T-cell (primary cell): Measurements from ENCODE around the gene AGBL5. TPM values are rescaled to one million over a fixed set of nuclear protein-coding genes. Genes with fewer than 3 reads are reported as not detected.

Experiments
- ATAC-seq, 4 experiments: fragments of 200-7000 bp in 3 of 4; fragments of 150-1000 bp in 1 of 4; cut with Tn5 transposase; replicated peaks in 1 of 4; 1 replicate in 3 of 4; 2 replicates in 1 of 4; pipeline ENCODE4 v1.10.0; 2021; ENCODE audit warnings: moderate library complexity in 3 of 4, mild to moderate bottlenecking in 2 of 4, moderate number of reproducible peaks in 1 of 4
- CTCF ChIA-PET, 2 donors: fragments of 300-600 bp; sonication (Branson Sonifier 250); formaldehyde crosslinking; loops; one replicate each; lab custom pipeline; 2022; ENCODE audit warnings: antibody characterized with exemption in 2 of 2; lab: Charles Lee
- POLR2A ChIA-PET, 2 donors: fragments of 300-600 bp; sonication (Branson Sonifier 250); formaldehyde crosslinking; loops; one replicate each; lab custom pipeline; 2022; ENCODE audit warnings: antibody characterized with exemption in 2 of 2; lab: Charles Lee
- DNase-seq, 35 experiments: peaks; one replicate each; pipeline versions ENCODE4 v3.0.0 to v3.0.0-alpha.2; 2013 to 2023
- H3K27ac ChIP-seq: one replicate; pipeline ENCODE4 v1.5.1; 2013; ENCODE audit warnings: low read length
- H3K27me3 ChIP-seq, 2 experiments: replicated peaks in 1 of 2; 1 replicate in 1 of 2; 2 replicates in 1 of 2; pipeline versions ENCODE4 v1.6.1 to v1.7.0; 2013; ENCODE audit warnings: low read length in 1 of 2, mixed read lengths in 1 of 2; ENCODE audit not compliant: control insufficient read depth in 2 of 2, insufficient read depth in 2 of 2; ENCODE audit errors: extremely low read depth in 1 of 2
- H3K36me3 ChIP-seq, 2 donors: 1 replicate in 1 of 2; 2 replicates in 1 of 2; pipeline versions ENCODE4 v1.6.1 to v1.7.0; 2013; ENCODE audit warnings: low read length in 1 of 2; ENCODE audit not compliant: control insufficient read depth in 2 of 2, insufficient read depth in 1 of 2; ENCODE audit errors: extremely low read depth in 1 of 2
- H3K4me1 ChIP-seq, 2 experiments: 1 replicate in 1 of 2; 2 replicates in 1 of 2; pipeline versions ENCODE4 v1.6.1 to v1.7.0; 2013; ENCODE audit warnings: low read length in 2 of 2, mixed read lengths in 1 of 2; ENCODE audit not compliant: insufficient read depth in 2 of 2, control insufficient read depth in 1 of 2; ENCODE audit errors: extremely low read depth in 1 of 2
- H3K4me3 ChIP-seq, 2 donors: 1 replicate in 1 of 2; 2 replicates in 1 of 2; pipeline versions ENCODE4 v1.5.1 to v1.7.0; 2013; ENCODE audit warnings: mild to moderate bottlenecking in 2 of 2, low read length in 1 of 2, moderate library complexity in 1 of 2; ENCODE audit not compliant: control insufficient read depth in 1 of 2; ENCODE audit errors: extremely low read depth in 1 of 2
- H3K9me3 ChIP-seq: 2 replicates; pipeline ENCODE4 v1.7.0; 2013
- H3K27ac Mint-ChIP-seq, 2 donors: one replicate each; pipeline ENCODE4 v1.8.0; 2020 to 2021; ENCODE audit warnings: mild to moderate bottlenecking in 2 of 2, mixed read lengths in 2 of 2
- H3K27me3 Mint-ChIP-seq, 2 donors: one replicate each; pipeline ENCODE4 v1.8.0; 2021 to 2022; ENCODE audit warnings: mixed read lengths in 2 of 2
- H3K36me3 Mint-ChIP-seq: one replicate; pipeline ENCODE4 v1.8.0; 2021; ENCODE audit warnings: mixed read lengths
- H3K4me1 Mint-ChIP-seq, 3 donors: one replicate each; pipeline ENCODE4 v1.8.0; 2020 to 2022; ENCODE audit warnings: mixed read lengths in 3 of 3, mild to moderate bottlenecking in 1 of 3
- H3K4me3 Mint-ChIP-seq, 3 donors: one replicate each; pipeline ENCODE4 v1.8.0; 2020 to 2022; ENCODE audit warnings: mild to moderate bottlenecking in 3 of 3, mixed read lengths in 3 of 3, moderate library complexity in 3 of 3
- H3K9me3 Mint-ChIP-seq, 3 donors: one replicate each; pipeline ENCODE4 v1.8.0; 2020 to 2022; ENCODE audit warnings: mixed read lengths in 3 of 3
- WGBS: methylation state at CpG from one replicate; pipeline ENCODE4 v1.1.5; 2013; ENCODE audit warnings: missing lambda C conversion rate; ENCODE audit not compliant: insufficient coverage; 5-methylcytosine and 5-hydroxymethylcytosine counted together
- total RNA-seq, 35 experiments: library from RNA in 6 of 35; stranded (reverse) in 6 of 35; fragments of 120-200 nt in 1 of 35; gene quantifications; one replicate each; pipeline versions ENCODE4 v1.2.1 to v1.2.4 and lab custom pipeline; 2013 to 2026

AGBL5 gene
- total RNA-seq, 5 donors from 2014 or later (not counting 1 experiment from before 2014, with no cell fraction given), result 9.5 to 13.3 (median 11.2) TPM

DNA sequence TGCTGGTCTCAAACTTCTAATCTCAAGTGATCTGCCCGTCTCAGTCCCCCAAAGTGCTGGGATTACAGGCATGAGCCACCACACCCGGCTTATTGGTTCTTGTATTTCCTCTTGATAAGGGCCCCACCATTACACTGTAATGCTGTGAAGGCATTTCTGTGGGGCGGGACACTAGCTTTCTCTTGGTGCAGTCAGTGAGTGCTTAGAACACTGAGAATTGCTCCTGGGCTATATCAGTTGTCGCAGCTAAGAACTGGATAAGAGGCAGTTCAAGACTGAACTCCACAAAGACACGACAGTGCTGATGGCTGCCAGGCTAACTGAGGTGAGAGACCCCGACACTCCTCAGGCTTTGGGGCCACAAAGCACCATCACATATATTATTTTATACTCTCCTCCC lies 37.2 kb downstream of the AGBL5 start:
- Mint-ChIP-seq H3K4me3 (no peak overlapping the region), H3K9me3 (no peaks in the 10 kb centered on the region)
- POLR2A ChIA-PET, result no interaction called here

DNA sequence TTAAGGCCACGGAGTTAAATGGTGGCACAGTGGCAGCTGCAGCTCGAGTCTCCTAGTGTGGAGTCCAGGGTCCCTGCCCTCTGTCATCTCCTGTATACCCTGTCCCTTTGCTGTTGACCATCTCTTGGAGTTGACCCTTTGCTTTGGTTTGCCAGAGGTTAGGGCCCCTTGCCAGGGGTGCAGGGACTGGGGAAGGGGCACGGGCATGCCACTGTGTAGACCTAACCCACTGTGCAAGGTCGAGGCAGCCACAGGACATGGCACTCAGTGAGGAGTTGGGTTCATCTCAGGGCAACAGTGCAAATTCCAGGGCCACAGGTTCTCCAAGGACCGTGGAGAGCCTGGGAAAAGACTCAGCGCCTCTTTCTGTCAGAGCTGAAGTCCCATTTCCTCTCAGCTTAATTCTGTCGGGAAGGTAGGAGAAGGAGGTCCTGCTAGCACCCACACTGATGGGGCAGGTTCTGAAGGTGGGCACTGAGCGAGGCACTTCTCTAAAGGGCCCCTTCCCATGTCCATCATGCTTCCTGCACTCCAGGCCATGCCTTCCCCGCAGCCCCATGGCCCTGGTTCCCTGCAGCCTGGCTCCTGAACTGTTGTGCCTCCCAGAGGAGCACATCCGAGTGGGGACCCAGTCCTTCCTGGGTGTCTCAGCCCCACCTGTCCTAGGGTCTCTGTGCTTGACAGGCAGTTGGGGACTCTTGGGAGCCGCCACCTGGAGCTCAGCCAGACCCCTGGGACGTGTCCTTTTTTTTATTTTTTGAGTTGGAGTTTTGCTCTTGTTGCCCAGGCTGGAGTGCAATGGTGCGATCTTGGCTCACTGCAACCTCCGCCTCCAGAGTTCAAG lies 37.9 kb downstream of the AGBL5 start:
- ChIA-PET CTCF (interaction anchor here (0.6 kb wide), 3 partner anchors 10 to 191 kb away, joined by 3 to 8 read pairs (median 5); no protein-coding TSS in a partner anchor), POLR2A (interaction anchor here (0.6 to 0.7 kb wide), 3 partner anchors 24 to 183 kb away, joined by 3 to 5 read pairs (median 5); no protein-coding TSS in a partner anchor)
- Mint-ChIP-seq H3K27me3 (no peaks in the 10 kb centered on the region), H3K4me1 (peaks cover 14 to 20% (median 20%) of the 10 kb centered on the region in 3 donors), H3K4me3 (no peak overlapping the region), H3K27ac (no peak overlapping the region), H3K9me3 (no peaks in the 10 kb centered on the region), H3K36me3 (peaks cover 3% of the 10 kb centered on the region)
- Histone ChIP-seq H3K9me3 (no peaks in the 10 kb centered on the region), H3K4me1 (peaks cover 2 to 20% of the 10 kb centered on the region in 2 experiments), H3K27ac (no peak overlapping the region), H3K36me3 (no peaks in the 10 kb centered on the region), H3K27me3 (peaks cover 0 to 4% of the 10 kb centered on the region in 2 experiments), H3K4me3 (no peak overlapping the region)
- WGBS, result 92% methylated on average over 9 of the region's 14 CpGs
- ATAC-seq, result no peak
- no peak for DNase-seq

More for the DNA sequence above, 37.2 kb downstream of the AGBL5 start:
- H3K4me1 ChIP-seq, result peaks cover 2 to 26% of the 10 kb centered on the region in 2 experiments
- no peaks in the 10 kb centered on the region for H3K36me3 ChIP-seq
- Mint-ChIP-seq H3K4me1 (peaks cover 17 to 20% (median 20%) of the 10 kb centered on the region in 3 donors), H3K27me3 (no peaks in the 10 kb centered on the region), H3K36me3 (peaks cover 3% of the 10 kb centered on the region), H3K27ac (no peak overlapping the region)
- ATAC-seq (no peak), DNase-seq (no peak)
- no peak overlapping the region for H3K4me3 ChIP-seq
- no peaks in the 10 kb centered on the region for H3K9me3 ChIP-seq
- CTCF ChIA-PET, result interaction anchor here (0.6 to 1.3 kb wide), 4 partner anchors 9 to 55 kb away, joined by 3 to 11 read pairs (median 4); partner anchors contain the start of gene ABHD1 (in 1 of the 2)
- no peak overlapping the region for H3K27ac ChIP-seq
- 100% methylated on average over 2 of the region's 6 CpGs for WGBS
- peaks cover 0 to 4% of the 10 kb centered on the region in 2 experiments for H3K27me3 ChIP-seq

DNA sequence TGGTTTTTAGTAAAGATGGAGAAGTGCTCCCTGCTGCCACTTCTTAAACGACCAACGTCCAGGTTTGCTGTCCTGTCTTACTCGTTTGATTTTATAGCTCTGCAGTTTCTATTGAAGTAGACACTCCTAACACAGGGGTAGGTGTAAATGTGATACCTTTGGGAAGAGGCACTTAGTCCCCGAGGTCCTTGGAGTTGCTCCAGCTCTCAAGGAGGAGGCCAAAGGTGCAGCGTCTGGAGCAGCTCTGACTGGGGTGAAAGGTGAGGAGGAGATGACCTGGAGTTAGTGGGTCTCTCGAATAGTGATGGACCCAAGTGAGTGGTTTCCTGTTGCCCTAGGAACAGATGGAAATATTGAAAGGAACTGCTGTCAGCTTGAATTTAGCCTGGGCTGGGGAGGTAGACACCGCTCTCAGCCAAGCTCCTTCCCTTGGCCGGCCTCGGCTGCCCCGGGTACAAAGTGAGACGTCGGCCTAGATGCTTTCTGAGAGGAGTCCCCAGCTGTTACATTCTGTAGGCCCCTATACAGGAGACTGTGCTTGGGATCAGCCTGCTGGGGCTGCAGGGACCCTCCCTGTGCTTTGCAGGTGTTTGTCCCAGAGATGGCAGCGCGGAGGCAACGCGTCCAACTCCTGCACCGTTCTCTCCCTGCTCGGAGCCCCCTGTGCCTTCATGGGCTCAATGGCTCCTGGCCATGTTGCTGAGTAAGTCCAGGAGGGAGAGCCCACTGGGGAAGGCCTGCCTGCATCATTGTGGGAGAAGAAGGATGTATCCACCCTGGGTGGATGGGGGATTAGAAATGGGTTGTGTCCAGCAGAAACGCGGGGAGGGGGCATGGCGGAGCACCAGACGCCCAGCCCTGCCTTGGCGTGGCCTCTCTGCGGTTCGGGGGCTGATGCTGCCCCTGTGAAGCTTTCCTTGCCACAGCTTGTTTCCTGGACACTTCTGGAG lies 40.6 kb downstream of the AGBL5 start:
- H3K4me1 Mint-ChIP-seq, result peaks cover 18 to 34% (median 20%) of the 10 kb centered on the region in 3 donors
- peaks cover 0 to 10% of the 10 kb centered on the region in 2 experiments for H3K27me3 ChIP-seq
- ChIA-PET CTCF (interaction anchor here in 1 of 2 donors (0.6 kb wide), 1 partner anchor 1112 kb away, joined by 3 read pairs; no protein-coding TSS in a partner anchor), POLR2A (interaction anchor here in 1 of 2 donors (0.7 kb wide), 1 partner anchor 137 kb away, joined by 3 read pairs; no protein-coding TSS in a partner anchor)
- WGBS, result 83% methylated on average over 21 of the region's 25 CpGs
- H3K27me3 Mint-ChIP-seq, result no peaks in the 10 kb centered on the region
- no peak overlapping the region for H3K4me3 Mint-ChIP-seq
- ATAC-seq (no peak), DNase-seq (no peak)
- no peaks in the 10 kb centered on the region for H3K36me3 ChIP-seq
- H3K27ac Mint-ChIP-seq, result no peak overlapping the region
- no peaks in the 10 kb centered on the region for H3K9me3 ChIP-seq
- no peaks in the 10 kb centered on the region for H3K9me3 Mint-ChIP-seq
- no peak overlapping the region for H3K4me3 ChIP-seq
- H3K4me1 ChIP-seq, result peaks cover 3 to 13% of the 10 kb centered on the region in 2 experiments
- peaks cover 3% of the 10 kb centered on the region for H3K36me3 Mint-ChIP-seq
- H3K27ac ChIP-seq, result no peak overlapping the region

DNA sequence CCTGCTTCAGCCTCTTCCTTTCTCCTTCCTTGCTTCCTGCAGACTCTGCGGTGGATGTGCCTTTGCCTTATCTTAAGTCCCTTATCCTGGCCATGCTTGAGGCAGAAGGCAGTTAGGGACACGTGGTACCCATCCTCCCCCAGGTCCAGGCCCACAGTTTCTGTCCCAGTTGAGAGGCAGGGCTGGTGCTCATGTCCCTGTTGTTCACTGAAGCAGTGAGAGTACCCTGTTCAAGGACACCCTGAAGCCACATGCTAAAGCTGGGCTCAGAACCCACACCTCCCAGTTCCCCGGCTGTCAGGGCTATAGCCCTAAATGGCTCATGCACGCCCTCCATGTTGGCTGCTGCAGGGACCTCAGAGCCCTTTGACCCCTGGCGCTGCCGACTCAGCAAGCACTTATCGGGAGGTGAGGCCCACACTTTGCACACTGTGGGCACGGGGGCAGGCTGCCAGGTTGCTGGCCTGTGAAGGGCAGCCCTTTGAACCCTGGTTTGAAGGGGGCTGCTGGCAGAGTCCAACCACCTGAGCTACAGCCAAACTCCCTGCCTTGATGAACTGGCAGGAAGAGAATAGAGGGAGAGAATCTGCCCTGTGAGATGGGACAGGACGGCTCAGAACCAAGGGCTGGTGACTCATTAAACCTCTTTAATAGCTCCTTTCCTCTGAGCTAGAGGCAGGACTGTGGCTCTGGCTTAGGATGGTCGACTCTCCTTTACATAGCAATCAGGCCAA lies 41.4 kb downstream of the AGBL5 start:
- Mint-ChIP-seq H3K9me3 (no peaks in the 10 kb centered on the region), H3K4me3 (no peak overlapping the region), H3K36me3 (peaks cover 3% of the 10 kb centered on the region), H3K4me1 (peaks cover 12 to 29% (median 15%) of the 10 kb centered on the region in 3 donors), H3K27ac (no peak overlapping the region), H3K27me3 (no peaks in the 10 kb centered on the region)
- ATAC-seq, result no peak
- CTCF ChIA-PET, result interaction anchor here in 1 of 2 donors (1.0 kb wide), 1 partner anchor 187 kb away, joined by 4 read pairs; no protein-coding TSS in a partner anchor
- POLR2A ChIA-PET, result interaction anchor here in 1 of 2 donors (0.6 to 0.7 kb wide), 2 partner anchors 138 to 186 kb away, joined by 3 to 11 read pairs; no protein-coding TSS in a partner anchor
- peaks cover 0 to 10% of the 10 kb centered on the region in 2 experiments for H3K27me3 ChIP-seq
- H3K9me3 ChIP-seq, result no peaks in the 10 kb centered on the region
- 77% methylated on average over 8 of the region's 10 CpGs for WGBS
- no peak overlapping the region for H3K4me3 ChIP-seq
- no peak overlapping the region for H3K27ac ChIP-seq
- peaks cover 2 to 9% of the 10 kb centered on the region in 2 experiments for H3K4me1 ChIP-seq
- no peak for DNase-seq
- no peaks in the 10 kb centered on the region for H3K36me3 ChIP-seq

DNA sequence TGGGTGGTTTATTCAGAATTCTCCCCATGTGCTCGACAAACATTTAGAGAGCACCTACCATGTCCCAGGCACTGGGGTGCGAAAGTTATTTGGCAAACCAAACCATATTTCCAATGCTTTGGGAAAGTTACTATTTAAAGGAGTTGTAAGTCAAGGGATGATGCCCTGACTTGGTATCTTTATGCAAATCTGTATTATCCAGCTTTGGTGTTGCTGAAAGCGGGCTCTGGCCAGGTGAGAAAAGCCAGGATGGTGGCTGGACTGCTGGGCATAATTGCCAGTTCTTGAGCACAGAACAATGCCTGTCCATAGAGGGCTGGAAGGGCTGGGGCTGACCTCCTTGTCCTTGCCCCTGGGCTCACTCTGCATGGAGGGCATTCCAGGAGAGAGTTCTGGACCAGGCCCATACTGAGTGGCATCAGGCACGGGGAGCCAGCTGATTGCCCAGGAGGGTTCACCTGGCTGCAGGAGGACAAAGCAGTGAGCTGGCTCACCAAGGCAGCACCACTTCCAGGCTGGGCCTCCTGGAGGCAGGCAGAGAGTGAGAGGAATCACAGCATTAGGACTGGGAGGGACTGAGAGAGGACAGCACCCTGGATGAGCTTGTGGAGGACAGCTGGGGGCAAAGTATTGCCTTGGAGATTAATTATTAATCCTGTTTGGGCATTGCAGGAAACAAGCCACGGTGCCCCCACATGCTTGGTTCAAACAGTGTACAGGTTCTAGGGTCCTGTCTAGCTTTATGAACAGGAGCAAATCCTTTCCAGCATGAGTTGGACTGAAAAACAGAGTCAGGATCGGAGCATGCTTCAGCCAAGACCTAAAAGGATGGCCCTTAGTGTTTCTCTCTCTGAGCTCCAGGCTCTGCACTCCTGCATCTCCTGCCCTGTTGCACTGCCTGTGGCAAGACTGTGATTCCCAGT lies 42.2 kb downstream of the AGBL5 start:
- peaks cover 2 to 9% of the 10 kb centered on the region in 2 experiments for H3K4me1 ChIP-seq
- no peak overlapping the region for H3K27ac Mint-ChIP-seq
- peaks cover 0 to 10% of the 10 kb centered on the region in 2 experiments for H3K27me3 ChIP-seq
- WGBS, result 89% methylated on average over 3 of the region's 6 CpGs
- H3K9me3 Mint-ChIP-seq, result no peaks in the 10 kb centered on the region
- no peak overlapping the region for H3K4me3 Mint-ChIP-seq
- H3K9me3 ChIP-seq, result no peaks in the 10 kb centered on the region
- peaks cover 12 to 29% (median 15%) of the 10 kb centered on the region in 3 donors for H3K4me1 Mint-ChIP-seq
- DNase-seq (no peak), ATAC-seq (no peak)
- H3K36me3 Mint-ChIP-seq, result peaks cover 3% of the 10 kb centered on the region
- POLR2A ChIA-PET, result interaction anchor here in 1 of 2 donors (0.6 to 1.1 kb wide), 3 partner anchors 185 to 1843 kb away, joined by 3 to 11 read pairs (median 3); no protein-coding TSS in a partner anchor
- H3K4me3 ChIP-seq, result no peak overlapping the region
- no peaks in the 10 kb centered on the region for H3K36me3 ChIP-seq
- H3K27me3 Mint-ChIP-seq, result no peaks in the 10 kb centered on the region
- no peak overlapping the region for H3K27ac ChIP-seq
- CTCF ChIA-PET, result interaction anchor here in 1 of 2 donors (1.0 kb wide), 1 partner anchor 186 kb away, joined by 4 read pairs; no protein-coding TSS in a partner anchor
